HepG2 (cell line): Measurements from ENCODE around the gene TC2N. TPM values are rescaled to one million over a fixed set of nuclear protein-coding genes. Genes with fewer than 3 reads are reported as not detected.
"Not testable (repeated sequence)": the region's sequence is repeated elsewhere in the genome, so short reads cannot be mapped to it uniquely, and the experiment has no call there.

ENCODE experiments used
- ATAC-seq: fragments of 200-7000 bp; cut with Tn5 transposase; 3 replicates; pipeline ENCODE4 v1.9.1; 2020; ENCODE audit warnings: mild to moderate bottlenecking, moderate library complexity
- BruUV-seq: library from RNA; stranded (reverse); fragments of 400-500 nt; replicated peaks from 2 replicates; lab custom pipeline; 2021; lab: Mats Ljungman, UMichigan
- CTCF ChIA-PET: fragments of 300-600 bp; formaldehyde crosslinking; extraction: SDS; loops from one replicate; lab custom pipeline; 2021; ENCODE audit warnings: low total read pairs, inconsistent platforms, low intra/inter-chr PET ratio; lab: Yijun Ruan, JAX
- POLR2A ChIA-PET: fragments of 350-600 bp; sonication (Branson Sonifier 250); formaldehyde crosslinking; loops from one replicate; lab custom pipeline; 2020; ENCODE audit warnings: antibody characterized with exemption, inconsistent platforms; lab: Yijun Ruan, JAX
- DNase-seq: peaks from one replicate; pipeline ENCODE4 v3.0.0-alpha.2; 2015; ENCODE audit warnings: low spot score
- FAIRE-seq: peaks from 3 replicates; lab custom pipeline; 2011; peaks lifted over from hg19 to GRCh38; lab: Jason Lieb, UNC
- H2AFZ ChIP-seq: one replicate; pipeline ENCODE4 v1.6.1; 2011; ENCODE audit warnings: low read length, inconsistent platforms
- H3K27ac ChIP-seq: fragments of 300-600 bp; 3 replicates; pipeline ENCODE4 v1.8.0; 2011; ENCODE audit warnings: mixed run types, mild to moderate bottlenecking, mixed read lengths, low read length, inconsistent platforms; ENCODE audit not compliant: insufficient read depth; ENCODE audit errors: extremely low read length
- H3K27me3 ChIP-seq, 2 experiments: fragments of 200-600 bp in 1 of 2; 2 replicates in 1 of 2; 3 replicates in 1 of 2; pipeline versions ENCODE4 v1.6.0 to v1.8.0; 2011; ENCODE audit warnings: low read length in 2 of 2, mild to moderate bottlenecking in 2 of 2, moderate library complexity in 2 of 2, inconsistent platforms in 1 of 2; ENCODE audit not compliant: insufficient read depth in 2 of 2, control insufficient read depth in 1 of 2
- H3K36me3 ChIP-seq, 2 experiments: fragments of 200-600 bp in 1 of 2; replicated peaks in 1 of 2; 2 replicates in 1 of 2; 3 replicates in 1 of 2; pipeline versions ENCODE4 v1.5.1 to v1.8.0; 2011; ENCODE audit warnings: low read length in 2 of 2, inconsistent platforms in 1 of 2; ENCODE audit not compliant: insufficient read depth in 2 of 2, control insufficient read depth in 1 of 2
- H3K4me1 ChIP-seq: 2 replicates; pipeline ENCODE4 v1.5.1; 2012; ENCODE audit warnings: low read length, inconsistent platforms; ENCODE audit not compliant: insufficient read depth
- H3K4me2 ChIP-seq: 2 replicates; pipeline ENCODE4 v1.6.0; 2011; ENCODE audit warnings: low read depth, low read length, inconsistent platforms
- H3K4me3 ChIP-seq, 3 experiments: fragments of 200-600 bp in 1 of 3; sonication (generic), shearing (Covaris generic) in 1 of 3; replicated peaks in 1 of 3; 2 replicates each; pipeline ENCODE4 v1.5.1; 2011 to 2016; ENCODE audit warnings: low read length in 3 of 3, inconsistent platforms in 2 of 3, low read depth in 2 of 3, mild to moderate bottlenecking in 2 of 3, control low read depth in 1 of 3, mixed read lengths in 1 of 3; ENCODE audit not compliant: insufficient read depth in 1 of 3
- H3K79me2 ChIP-seq: one replicate; pipeline ENCODE4 v1.6.1; 2011; ENCODE audit warnings: low read length, inconsistent platforms; ENCODE audit not compliant: insufficient read depth
- H3K9ac ChIP-seq: 2 replicates; pipeline ENCODE4 v1.6.0; 2011; ENCODE audit warnings: mild to moderate bottlenecking, low read depth, low read length, inconsistent platforms; ENCODE audit not compliant: insufficient read depth
- H3K9me3 ChIP-seq: 2 replicates; pipeline ENCODE4 v1.5.1; 2012; ENCODE audit warnings: mild to moderate bottlenecking, low read length
- H4K20me1 ChIP-seq: 2 replicates; pipeline ENCODE4 v1.6.0; 2011; ENCODE audit warnings: inconsistent platforms, mild to moderate bottlenecking, low read length, moderate library complexity; ENCODE audit not compliant: insufficient read depth
- FOXP4 ChIP-seq: sonication (generic); formaldehyde crosslinking; IDR thresholded peaks from 2 replicates; pipeline ENCODE4 v1.4.0; 2020; ENCODE audit warnings: missing genetic modification reagents
- GRHL1 ChIP-seq: sonication (generic); formaldehyde crosslinking; conservative IDR thresholded peaks from 2 replicates; pipeline ENCODE4 v1.8.0; 2022; ENCODE audit warnings: missing genetic modification reagents
- HMG20A ChIP-seq: IDR thresholded peaks from 2 replicates; pipeline ENCODE4 v1.6.1; 2016; ENCODE audit warnings: borderline replicate concordance
- JUND ChIP-seq: sonication (generic); formaldehyde crosslinking; IDR thresholded peaks from 2 replicates; pipeline ENCODE4 v1.8.0; 2022; ENCODE audit warnings: mild to moderate bottlenecking, missing genetic modification reagents
- RBM22 ChIP-seq: fragments of 200-400 bp; formaldehyde crosslinking; optimal IDR thresholded peaks from 2 replicates; pipeline ENCODE3; 2017; ENCODE audit warnings: mild to moderate bottlenecking, low read length, moderate library complexity
- RXRA ChIP-seq: sonication (generic); formaldehyde crosslinking; IDR thresholded peaks from 2 replicates; pipeline ENCODE4 v1.5.1; 2020; ENCODE audit warnings: missing genetic modification reagents
- SP2 ChIP-seq: sonication (generic); formaldehyde crosslinking; IDR thresholded peaks from 2 replicates; pipeline ENCODE4 v1.5.1; 2020; ENCODE audit warnings: mild to moderate bottlenecking, missing genetic modification reagents
- SYNCRIP ChIP-seq: fragments of 200-400 bp; formaldehyde crosslinking; IDR thresholded peaks from 2 replicates; pipeline ENCODE4 v1.6.1; 2018; ENCODE audit warnings: mild to moderate bottlenecking, low read depth, low read length; ENCODE audit not compliant: insufficient read depth
- ZNF569 ChIP-seq: sonication (generic); formaldehyde crosslinking; IDR thresholded peaks from 2 replicates; pipeline ENCODE4 v1.5.0; 2020; ENCODE audit warnings: mild to moderate bottlenecking, missing genetic modification reagents, moderate library complexity, borderline replicate concordance
- WGBS: methylation state at CpG from one replicate; pipeline ENCODE4 v1.1.6; 2017; ENCODE audit warnings: low lambda C conversion rate; 5-methylcytosine and 5-hydroxymethylcytosine counted together
- in situ Hi-C: cut with HindIII; loops from 2 replicates; pipeline ENCODE4 v1.10.0; 2017; ENCODE audit warnings: low pct_unique_long_range_greater_than_20kb; ENCODE audit not compliant: extremely low pct_ligation_motif_present
- intact Hi-C: fragments of 100-400 bp; cut with micrococcal nuclease; formaldehyde crosslinking; loops from one replicate; pipeline ENCODE4 v1.10.0; 2022; ENCODE audit not compliant: unreplicated experiment
- polyA plus RNA-seq, 8 experiments: library from polyadenylated mRNA; depleted of rRNA in 3 of 8; stranded (reverse) in 7 of 8; unstranded in 1 of 8; fragments of >200 nt; fragmentation: Illumina TruSeq in 4 of 8; extraction: Trizol in 4 of 8; gene quantifications; 2 replicates each; pipeline versions ENCODE4 v1.2.1 to v1.2.3, GENCODE V29; 2011 to 2016; ENCODE audit warnings: low read depth in 4 of 8, missing spikeins in 1 of 8, mixed read lengths in 1 of 8; ENCODE audit not compliant: insufficient read depth in 1 of 8
- total RNA-seq, 5 experiments: library from RNA; depleted of rRNA; stranded (reverse); fragments of >200 nt; fragmentation: Illumina TruSeq; extraction: Trizol; gene quantifications; 2 replicates each; pipeline ENCODE4 v1.2.3, GENCODE V29; 2016; ENCODE audit warnings: low read depth in 1 of 5

TC2N gene
- total and polyA plus RNA-seq, 2 of the 13 experiments (the other 11 are each of a cell fraction or from before 2014, with no cell fraction given), result 0.03 TPM; not detected in 1

- no peaks in the 10 kb centered on the region; a peak in 2 of 5 replicates for H3K27me3 ChIP-seq
- intact Hi-C loops (no loop called here), in situ Hi-C loops (no loop called here)
- CTCF ChIA-PET, result no interaction called here
- BruUV-seq, result no TSS peak
- no peak overlapping the region for H3K4me3 ChIP-seq
- H3K4me1 ChIP-seq, result no peaks in the 10 kb centered on the region
- TF ChIP-seq HMG20A (CRISPR knock-in tag), result no peak
- no peak for TF ChIP-seq SP2
- no peak overlapping the region for H2AFZ ChIP-seq
- FAIRE-seq (no peak), DNase-seq (no peak), ATAC-seq (no peak)
- H4K20me1 ChIP-seq, result no peaks in the 10 kb centered on the region
- H3K9ac ChIP-seq, result no peak overlapping the region
- no peaks in the 10 kb centered on the region for H3K79me2 ChIP-seq
- H3K36me3 ChIP-seq, result no peaks in the 10 kb centered on the region
- no peak overlapping the region for H3K4me2 ChIP-seq
- no peaks in the 10 kb centered on the region for H3K9me3 ChIP-seq
- POLR2A ChIA-PET, result no interaction called here
- 0% methylated on average over 1 of the region's 2 CpGs for whole genome bisulfite sequencing
- H3K27ac ChIP-seq, result no peak overlapping the region
Observed at GRCh38 chr14:91845652-91846051, 21.7 kb downstream of the TC2N start.

- POLR2A ChIA-PET, in situ Hi-C loops, H4K20me1 ChIP-seq, H3K27me3 ChIP-seq, H3K9ac ChIP-seq, H3K4me2 ChIP-seq, H3K4me1 ChIP-seq, H2AFZ ChIP-seq, H3K79me2 ChIP-seq, H3K27ac ChIP-seq, FAIRE-seq, H3K9me3 ChIP-seq, BruUV-seq, H3K4me3 ChIP-seq, ATAC-seq, CTCF ChIA-PET, DNase-seq, intact Hi-C loops, H3K36me3 ChIP-seq: not testable (repeated sequence)
- WGBS, result 43% methylated on average over 6 of the region's 8 CpGs
Observed at GRCh38 chr14:91845056-91845455, 22.3 kb downstream of the TC2N start.

GRCh38 chr14:91844029-91844428 lies 23.3 kb downstream of the TC2N start:
- CTCF ChIA-PET, result no interaction called here
- no peak for TF ChIP-seq SYNCRIP
- no peak for TF ChIP-seq RXRA
- no peak for TF ChIP-seq JUND (CRISPR knock-in tag)
- no peak for TF ChIP-seq FOXP4 (CRISPR knock-in tag)
- TF ChIP-seq RBM22, result no peak
- TF ChIP-seq ZNF569 (CRISPR knock-in tag), result no peak
- no peak for TF ChIP-seq GRHL1 (CRISPR knock-in tag)

More at GRCh38 chr14:91844029-91844428, 23.3 kb downstream of the TC2N start:
- no peak overlapping the region for H3K27ac ChIP-seq
- no peaks in the 10 kb centered on the region for H4K20me1 ChIP-seq
- FAIRE-seq, result no peak
- no peaks in the 10 kb centered on the region for H3K79me2 ChIP-seq
- no peak overlapping the region for H3K4me3 ChIP-seq
- no TSS peak for BruUV-seq
- no peaks in the 10 kb centered on the region for H3K36me3 ChIP-seq
- H3K4me1 ChIP-seq, result no peaks in the 10 kb centered on the region
- intact Hi-C loops (no loop called here), in situ Hi-C loops (no loop called here)
- ATAC-seq, result no peak
- no peaks in the 10 kb centered on the region for H3K9me3 ChIP-seq
- H3K4me2 ChIP-seq, result no peak overlapping the region
- H2AFZ ChIP-seq, result no peak overlapping the region
- WGBS, result 55% methylated on average over 3 of the region's 4 CpGs
- POLR2A ChIA-PET, result no interaction called here
- H3K9ac ChIP-seq, result no peak overlapping the region
- no peaks in the 10 kb centered on the region; a peak in 1 of 5 replicates for H3K27me3 ChIP-seq
- no peak for DNase-seq
